HG02642 (cell line): Measurements from ENCODE around the gene GRIP2.

Experiments
- ATAC-seq: cut with Tn5 transposase; IDR thresholded peaks from one replicate; pipeline ENCODE4 v1.9.1; 2021; ENCODE audit warnings: mild to moderate bottlenecking; ENCODE audit not compliant: unreplicated experiment, poor library complexity

Gene GRIP2

GRCh38 chr3:14441920-14442300 lies 98.2 kb downstream of the GRIP2 start:
- ATAC-seq = no peak

GRCh38 chr3:14441240-14441919 lies 98.8 kb downstream of the GRIP2 start:
- ATAC-seq = no peak

- ATAC-seq = no peak
These were observed 99.5 kb downstream of the GRIP2 start for GRCh38 chr3:14440531-14441239.

GRCh38 chr3:14440168-14440518 lies 100.0 kb downstream of the GRIP2 start:
- no peak for ATAC-seq

- no peak for ATAC-seq
These were observed 100.5 kb downstream of the GRIP2 start for GRCh38 chr3:14439501-14440167.
